Activated CD4-positive, CD25-positive, alpha-beta regulatory T cell treated with anti-CD3 and anti-CD28 coated beads, Interleukin-2, amount 50 U/mL, for 16 hours (primary cell): ENCODE results near the gene ZNF678.
A peak's percentile ranks its signal among the peaks of the same experiment; 100 is the strongest.

Source experiments
- DNase-seq: peaks from one replicate; pipeline ENCODE4 v3.0.0-alpha.2; 2020; ENCODE audit warnings: low read depth, low spot score

The ZNF678 gene

DNA sequence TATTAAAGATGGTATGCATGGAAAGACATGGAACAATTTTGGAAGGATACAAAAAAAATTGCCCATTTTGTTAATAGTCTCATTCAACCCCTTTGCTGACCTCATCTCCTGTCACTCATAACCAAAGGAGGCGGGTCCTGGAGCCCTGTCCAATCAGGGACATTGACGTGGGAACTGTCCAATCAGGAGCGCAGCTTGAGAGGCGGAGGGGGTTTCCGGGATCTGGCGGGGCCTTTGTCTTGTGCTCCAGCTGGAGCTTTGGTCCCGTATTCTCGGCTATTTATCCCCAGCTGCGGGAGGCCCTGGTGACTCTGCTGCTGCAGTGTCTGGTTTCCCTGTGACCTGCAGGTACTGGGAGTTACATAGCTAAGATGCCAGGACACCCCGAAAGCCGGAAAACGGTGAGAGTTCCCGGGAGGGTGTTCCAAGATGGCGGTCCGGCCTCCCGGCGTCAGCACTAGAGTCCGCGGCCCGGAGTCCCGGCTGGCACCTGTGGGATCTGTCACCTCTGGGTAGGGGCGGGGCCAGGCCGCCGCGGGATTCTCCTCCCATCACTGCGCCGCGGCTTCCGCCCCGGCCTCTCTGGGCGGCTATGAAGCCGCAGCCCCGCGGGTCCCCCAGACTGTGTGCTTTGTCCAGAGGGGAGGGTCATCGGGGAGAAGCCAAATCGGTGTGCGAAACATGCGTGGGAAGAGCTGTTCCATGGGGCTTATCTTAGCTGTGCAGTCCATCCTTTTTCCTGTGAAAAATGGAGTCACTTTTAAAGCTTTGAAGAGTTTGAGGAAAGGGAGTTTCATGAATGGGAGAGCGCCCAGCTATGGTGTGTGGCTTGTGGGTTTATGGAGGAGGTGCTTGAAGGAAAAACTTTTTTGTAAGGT, at the start of gene ZNF678:
TSS of gene ZNF678 (plus strand) at position 233 of the 878 bp plus-strand sequence. CDS start 87,436 bp downstream, outside the sequence.
- DNase-seq: peak; percentile 72

DNA sequence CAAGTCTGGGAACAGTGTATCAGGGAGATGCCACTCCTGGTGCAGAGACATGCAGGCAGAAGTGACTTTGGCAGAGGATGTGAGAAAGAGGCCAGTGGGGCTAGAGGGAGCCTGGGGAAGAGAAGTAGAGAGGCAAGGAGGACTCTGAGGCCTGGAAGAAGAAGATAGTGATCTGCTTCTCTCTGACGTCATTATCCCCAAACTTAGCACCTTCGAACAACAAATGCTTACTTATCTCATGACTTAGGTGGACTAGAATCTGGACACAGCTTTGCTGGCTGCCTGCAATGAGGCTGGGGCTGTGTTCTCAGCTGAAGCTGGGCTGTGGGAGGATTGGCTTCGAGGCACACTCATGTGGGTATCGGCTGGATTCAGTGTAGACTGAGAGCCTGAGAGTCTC, 44.5 kb upstream of the ZNF678 start:
- DNase-seq: no peak

- DNase-seq: no peak
These were observed 41.6 kb upstream of the ZNF678 start for GRCh38 chr1:227521782-227522181.

DNA sequence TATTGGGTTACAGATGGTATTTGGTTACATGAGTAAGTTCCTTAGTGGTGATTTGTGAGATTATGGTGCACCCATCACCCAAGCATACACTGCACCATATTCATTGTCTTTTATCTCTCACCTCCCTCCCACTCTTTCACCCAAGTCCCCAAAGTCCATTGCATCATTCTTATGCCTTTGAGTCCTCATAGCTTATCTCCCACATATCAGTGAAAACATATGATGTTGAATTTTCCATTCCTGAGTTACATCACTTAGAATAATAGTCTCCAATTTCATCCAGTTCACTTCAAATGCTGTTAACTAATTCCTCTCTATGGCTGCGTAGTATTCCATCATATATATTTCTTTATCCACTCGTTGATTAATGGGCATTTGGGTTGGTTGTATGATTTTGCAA, 36.8 kb upstream of the ZNF678 start:
- no peak for DNase-seq

DNA sequence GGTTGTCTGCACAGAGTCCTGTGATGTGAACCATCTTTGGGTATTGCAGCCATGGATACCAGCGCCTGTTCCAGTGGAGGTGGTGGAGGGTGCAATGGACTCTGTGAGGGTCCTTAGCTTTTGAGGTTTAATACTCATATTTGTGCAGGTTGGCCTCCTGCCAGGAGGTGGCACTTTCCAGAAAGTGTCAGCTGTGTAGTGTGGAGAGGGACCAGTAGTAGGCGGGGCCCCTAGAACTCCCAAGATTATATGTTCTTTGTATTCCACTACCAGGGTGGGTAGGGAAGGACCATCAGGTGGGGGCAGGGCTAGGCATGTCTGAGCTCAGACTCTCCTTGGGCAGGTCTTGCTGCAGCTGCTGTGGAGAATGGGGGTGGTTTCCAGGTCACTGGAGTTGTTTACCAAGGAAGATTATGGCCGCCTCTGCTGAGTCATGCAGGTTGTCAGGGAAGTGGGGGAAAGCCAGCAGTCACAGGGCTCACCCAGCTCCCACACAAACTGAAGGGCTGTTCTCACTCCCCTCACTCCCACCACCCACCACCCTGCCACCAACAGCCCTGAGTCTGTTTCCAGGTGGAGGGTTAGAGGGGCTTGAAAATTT, 31.2 kb upstream of the ZNF678 start:
- DNase-seq: no peak

- DNase-seq: no peak
These were observed 22.9 kb upstream of the ZNF678 start for GRCh38 chr1:227540170-227541098.

GRCh38 chr1:227541129-227541528, 22.2 kb upstream of the ZNF678 start:
- no peak for DNase-seq

DNA sequence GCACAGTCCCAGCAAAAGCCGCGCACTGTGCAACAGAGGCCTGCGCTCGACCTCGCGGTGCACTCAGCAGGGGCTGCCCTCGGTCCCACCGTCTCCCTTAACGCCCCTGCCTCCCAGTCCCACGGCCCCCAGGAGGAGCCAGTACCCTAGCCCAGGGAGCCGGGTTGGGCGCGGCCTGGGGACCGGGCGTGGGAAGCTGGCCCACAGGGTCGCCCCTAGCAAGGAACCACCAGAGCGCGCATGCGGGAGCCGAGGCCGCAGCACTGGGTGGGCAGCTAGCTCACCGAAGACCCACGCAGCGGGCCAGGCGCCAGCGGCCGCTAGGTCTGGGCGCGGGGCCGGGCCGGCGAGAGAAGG, 21.6 kb upstream of the ZNF678 start:
- no peak for DNase-seq

DNA sequence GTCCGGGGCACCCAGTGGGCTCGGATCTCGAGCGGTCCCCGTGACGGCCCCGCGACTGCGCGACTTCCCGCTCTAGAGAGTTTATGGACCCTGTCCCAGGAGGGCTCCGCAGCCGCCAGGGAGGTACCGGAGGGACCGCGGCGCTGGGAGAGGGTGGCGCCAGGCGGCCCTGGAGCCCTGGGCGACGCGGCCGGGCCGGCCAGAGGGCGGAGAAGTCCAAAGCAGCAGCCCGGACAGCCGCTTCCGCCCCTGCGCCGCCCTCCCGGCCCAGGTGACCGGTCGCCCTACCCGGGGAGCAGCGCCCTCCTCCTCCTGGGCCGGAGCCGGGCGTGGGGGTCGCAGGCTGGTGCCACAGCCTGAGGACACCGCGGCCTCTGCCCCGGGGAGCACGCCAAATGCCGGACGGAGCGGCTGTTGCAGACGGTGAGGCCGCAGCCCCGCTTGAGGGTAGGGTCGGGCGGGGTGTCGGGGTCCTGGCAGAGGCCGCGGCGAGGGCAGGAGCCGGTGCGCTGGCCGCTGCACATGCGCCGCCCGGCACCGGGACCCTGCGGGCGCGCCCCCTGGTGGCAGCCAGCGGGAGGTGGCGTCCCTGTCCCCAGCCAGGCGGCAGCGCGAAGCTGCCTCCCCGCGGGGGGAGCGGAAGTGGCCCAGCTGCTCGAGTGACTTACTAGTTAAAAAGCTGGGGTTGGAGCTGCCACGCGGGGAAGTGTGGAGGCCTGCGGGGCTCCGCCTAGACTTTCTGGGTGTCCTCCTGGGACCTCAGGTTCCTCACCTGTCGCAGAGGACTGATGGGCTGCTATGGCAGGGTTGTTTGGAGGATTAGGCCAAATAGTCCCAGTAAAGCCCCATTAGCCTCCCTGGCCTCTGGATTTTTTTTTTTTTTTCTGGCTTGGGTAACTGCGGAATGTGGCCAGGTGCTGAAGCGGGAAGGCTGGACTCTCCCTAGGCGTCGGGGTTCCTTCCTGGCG, 20.9 kb upstream of the ZNF678 start:
- DNase-seq: peak; percentile 79

DNA sequence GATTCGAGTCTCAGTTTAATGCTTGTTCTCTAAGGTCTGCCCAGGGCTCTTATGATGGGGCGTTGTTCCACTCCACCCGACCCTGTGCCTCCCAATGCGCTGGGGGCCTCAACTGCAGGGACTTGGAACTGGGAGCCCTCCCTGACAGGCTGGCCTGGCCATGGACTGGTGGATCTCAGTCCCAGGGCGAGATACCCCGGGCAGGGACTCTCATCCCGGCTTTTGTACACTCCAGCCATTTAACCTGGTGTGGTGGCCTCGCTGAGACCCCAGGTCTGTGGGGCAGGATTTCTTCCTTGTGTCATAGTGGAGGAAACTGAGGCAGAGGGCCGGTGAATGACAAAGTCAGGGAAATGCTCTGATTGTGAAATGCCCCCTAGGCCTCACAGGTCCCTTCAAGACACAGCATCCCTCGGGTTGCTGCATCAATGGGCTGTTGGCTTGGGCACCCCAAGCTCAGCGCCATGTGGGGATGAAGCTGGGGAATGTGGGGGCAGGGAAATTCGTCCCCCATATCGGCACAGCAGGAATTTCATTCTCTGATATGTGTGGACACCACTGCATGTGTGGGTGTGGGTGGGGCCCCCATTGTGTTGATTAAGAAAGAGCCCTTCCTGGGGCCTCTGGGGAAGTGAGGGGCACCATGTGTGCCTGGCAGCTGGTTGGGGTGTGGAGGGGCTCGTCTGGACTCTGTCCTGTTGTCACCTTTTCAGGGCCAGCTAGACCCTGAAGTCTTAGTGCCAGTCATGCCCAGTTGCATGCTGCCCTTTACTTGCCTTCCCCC, 19.9 kb upstream of the ZNF678 start:
- DNase-seq: no peak

DNA sequence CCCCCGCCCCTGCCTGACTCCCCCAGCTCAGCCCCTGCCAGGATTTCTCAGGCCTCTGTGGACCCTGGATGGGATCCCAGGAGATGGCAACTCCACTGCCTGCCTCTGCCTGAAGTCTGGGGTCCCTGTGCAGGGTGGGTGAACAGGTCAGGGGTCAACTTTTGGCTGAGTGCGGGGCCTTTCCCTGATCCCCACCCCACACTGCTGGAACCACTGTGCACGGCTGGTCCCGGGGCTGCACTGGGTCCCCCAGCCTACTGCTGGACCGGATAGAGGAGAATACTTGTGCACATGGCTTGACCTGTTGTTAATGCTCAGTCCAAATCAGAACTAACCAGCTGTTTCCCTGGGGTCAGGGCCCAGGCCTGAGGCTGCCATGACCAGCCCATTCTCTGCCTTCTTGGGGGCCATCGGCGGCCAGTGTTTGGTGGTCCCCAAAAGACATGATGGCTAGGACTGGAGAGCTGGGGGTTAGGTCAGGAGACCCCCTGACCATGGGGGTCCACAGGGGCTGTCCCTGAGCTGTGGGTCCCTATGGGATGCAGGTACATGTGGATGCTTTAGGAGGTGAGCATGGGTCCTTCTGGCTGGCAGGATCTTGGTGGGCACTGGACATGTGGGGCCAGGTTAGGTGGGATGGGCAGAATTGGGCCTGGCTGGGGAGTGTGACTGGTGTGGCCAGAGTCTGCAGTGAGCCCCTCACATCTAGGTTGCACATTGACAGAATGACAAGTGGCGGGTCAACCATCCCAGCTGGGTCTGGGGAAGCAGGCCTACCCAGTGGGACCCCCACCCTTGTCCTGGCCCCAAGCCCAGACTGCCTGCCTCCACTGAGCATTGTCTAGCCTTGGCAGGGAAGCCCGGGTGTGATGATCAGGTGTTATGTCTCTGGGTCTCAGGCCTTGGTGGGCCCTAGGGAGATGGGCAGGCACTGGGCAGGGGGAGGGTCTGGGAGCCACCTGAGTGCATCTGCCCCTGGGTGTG, 19.0 kb upstream of the ZNF678 start:
- DNase-seq: no peak

GRCh38 chr1:227545361-227545760, 18.0 kb upstream of the ZNF678 start:
- DNase-seq: no peak

DNA sequence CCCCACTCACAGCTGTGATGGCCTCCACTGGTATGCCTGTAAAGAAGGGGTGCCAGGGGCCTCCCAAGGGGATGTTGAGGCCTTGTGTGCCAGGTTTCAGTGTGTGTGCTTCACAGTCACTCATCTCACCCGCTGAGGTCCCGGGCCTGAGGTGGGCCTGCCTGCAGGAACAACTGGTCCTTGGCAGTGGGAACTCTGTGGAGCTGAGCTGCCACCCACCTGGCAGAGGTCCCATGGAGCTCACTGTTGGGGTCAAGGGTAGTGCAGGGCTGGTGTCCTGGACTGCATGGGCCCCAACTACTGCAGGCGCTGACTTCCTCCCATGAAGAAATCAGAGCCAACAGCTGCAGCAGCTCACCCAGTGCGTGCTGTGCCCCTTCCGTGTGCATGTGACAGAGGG, 17.3 kb upstream of the ZNF678 start:
- DNase-seq: no peak

DNA sequence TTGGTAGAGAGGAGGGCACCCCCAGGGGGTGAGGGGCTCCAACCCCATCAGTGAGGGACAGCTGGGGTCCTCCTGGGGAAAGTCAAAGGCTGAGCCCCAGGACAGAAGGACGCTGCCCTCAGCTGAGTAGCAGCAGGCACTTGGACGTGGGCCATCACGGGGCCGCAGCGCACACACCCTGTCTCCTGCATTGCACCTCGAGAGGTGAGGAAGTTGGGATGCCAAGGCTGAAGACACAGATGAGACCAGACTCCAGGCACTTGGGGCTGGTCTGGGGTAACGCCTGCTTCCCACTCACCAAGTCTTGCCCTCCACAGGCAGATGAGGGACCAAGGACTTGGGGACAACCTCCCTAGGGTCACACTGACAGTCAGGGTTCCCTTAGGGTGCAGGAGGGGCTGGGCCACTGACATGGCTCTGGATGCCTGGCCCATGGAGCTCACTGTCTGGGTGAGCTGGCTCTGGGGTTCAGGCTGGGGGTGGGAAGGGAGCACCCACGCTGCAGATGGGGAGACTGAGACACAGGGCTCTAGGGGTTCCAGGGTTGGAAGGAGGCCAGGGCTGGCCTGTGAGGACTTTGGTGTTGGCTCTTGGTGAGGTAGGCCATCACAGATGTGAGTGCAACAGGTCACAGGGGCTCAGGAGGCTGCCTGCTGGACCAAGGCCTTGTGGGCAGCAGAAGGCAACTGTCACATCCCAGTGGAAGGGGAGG, 16.6 kb upstream of the ZNF678 start:
- no peak for DNase-seq

DNA sequence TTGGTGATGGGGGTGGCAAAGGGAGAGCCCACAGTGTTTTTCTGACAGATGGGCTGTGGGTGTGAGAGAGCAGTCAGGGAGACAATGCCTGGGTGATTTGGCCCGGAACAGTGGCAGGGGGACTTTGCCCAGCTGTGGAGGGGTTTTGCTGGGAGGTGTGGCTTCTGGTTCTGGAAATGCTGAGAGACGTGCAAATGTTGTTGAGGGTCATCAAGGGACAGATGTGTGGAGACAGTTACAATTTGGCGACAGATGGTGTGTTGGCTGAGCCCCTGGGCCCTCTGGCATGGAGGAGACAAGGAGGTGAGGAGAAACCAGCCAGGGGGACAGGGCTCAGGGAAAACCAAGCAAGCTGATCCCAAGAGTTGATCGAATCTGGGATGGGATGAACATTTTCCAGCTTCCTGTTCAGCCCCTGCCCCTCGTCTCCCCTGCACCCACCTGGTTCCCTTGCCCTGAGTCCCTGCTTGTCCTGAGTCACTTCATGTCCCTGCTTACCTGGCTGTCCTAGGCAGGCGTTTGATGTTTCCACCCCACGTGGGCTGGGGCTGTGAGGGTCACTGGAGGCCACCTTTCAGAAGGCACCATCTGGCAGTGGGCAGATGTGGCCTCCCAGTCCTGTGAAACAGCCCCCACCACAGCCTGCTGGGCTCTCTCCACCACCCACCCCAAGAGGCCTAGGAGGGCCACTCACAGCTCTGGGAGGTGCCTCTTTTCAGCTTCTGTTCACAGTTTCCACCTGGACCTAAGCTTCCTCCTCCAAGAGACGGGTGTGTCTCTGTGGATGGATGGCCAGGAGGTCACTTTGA, 15.8 kb upstream of the ZNF678 start:
- no peak for DNase-seq

GRCh38 chr1:227548119-227548397, 15.3 kb upstream of the ZNF678 start:
- DNase-seq: no peak

- DNase-seq: no peak
These were observed 14.9 kb upstream of the ZNF678 start for GRCh38 chr1:227548448-227548847.

DNA sequence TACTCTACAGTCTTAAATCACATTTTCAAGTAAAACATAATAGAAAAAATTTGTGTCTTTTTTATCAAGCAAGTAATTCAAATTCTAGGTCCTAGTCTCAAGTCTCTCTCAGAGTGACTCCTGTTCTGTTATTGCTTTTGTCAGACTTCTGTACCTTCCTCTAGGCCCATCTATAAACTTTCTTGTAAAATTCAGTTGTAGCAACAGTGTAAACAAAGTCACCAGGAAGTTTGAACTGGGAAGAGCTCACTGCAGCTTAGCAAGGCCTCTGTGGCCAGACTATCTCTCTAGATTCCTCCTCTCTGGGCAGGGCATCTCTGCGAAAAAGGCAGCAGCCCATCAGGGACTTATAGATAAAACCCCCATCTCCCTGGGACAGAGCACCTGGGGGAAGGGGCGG, 13.5 kb upstream of the ZNF678 start:
- no peak for DNase-seq
